Measurements from ENCODE around the gene CDK17.
"Not testable (repeated sequence)": the region's sequence is repeated elsewhere in the genome, so short reads cannot be mapped to it uniquely, and the experiment has no call there.

The CDK17 gene

DNA sequence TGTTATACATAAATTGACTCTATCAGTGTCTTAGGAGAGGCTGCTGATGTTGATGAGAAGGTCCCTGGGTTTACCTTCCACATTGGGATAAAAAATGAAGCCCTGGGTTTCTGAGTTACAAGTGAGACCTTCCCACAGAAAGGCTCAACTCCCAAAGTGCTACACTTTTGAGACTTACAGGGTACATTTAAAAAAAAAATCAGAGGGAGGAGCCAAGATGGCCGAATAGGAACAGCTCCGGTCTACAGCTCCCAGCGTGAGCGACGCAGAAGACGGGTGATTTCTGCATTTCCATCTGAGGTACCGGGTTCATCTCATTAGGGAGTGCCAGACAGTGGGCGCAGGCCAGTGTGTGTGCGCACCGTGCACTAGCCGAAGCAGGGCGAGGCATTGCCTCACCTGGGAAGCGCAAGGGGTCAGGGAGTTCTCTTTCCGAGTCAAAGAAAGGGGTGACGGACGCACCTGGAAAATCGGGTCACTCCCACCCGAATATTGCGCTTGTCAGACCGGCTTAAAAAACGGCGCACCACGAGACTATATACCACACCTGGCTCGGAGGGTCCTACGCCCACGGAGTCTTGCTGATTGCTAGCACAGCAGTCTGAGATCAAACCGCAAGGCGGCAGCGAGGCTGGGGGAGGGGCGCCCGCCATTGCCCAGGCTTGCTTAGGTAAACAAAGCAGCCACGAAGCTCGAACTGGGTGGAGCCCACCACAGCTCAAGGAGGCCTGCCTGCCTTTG, 84.3 kb downstream of the CDK17 start:
- DNase-seq (ENCODE audit: low spot score) = not testable (repeated sequence)

DNA sequence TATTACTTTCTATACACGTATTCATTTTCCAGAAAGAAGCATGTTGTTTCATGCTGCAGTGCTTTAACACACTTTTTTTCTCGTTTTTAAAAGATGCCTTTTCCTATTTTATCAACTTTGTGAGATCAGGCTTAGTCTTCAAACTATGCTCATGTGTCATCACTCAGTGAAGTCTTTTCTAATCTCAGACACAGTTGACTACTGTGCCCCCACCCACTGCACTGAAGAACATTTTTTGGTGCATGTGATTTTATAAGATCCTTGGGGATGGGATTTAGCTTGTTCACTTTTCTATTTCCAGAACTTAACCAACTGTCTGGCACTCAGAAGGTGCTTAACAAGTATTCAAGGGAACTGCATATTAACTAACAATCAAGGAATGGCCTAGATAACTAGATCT, 85.5 kb downstream of the CDK17 start:
- DNase-seq (ENCODE audit: low spot score) = no peak

DNA sequence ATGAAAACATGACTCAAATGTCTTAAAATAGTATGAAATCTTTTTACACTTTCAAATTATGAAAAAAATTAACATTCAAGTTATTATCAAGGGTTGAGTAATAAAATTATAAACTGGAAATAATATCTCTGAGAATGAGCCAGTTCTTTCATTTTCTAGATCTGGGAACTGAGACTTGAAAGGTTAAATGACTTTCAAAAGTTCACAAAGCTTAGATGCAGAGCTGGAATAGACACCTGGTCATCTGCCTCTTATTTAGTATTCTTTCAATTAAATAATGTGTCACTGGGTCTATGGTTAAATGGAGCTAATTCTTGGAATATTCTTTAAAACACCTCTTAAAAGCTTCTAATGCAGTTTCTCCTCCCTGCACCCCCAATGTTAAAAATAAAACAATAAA, 86.6 kb downstream of the CDK17 start:
- no peak for DNase-seq (ENCODE audit: low spot score)

DNA sequence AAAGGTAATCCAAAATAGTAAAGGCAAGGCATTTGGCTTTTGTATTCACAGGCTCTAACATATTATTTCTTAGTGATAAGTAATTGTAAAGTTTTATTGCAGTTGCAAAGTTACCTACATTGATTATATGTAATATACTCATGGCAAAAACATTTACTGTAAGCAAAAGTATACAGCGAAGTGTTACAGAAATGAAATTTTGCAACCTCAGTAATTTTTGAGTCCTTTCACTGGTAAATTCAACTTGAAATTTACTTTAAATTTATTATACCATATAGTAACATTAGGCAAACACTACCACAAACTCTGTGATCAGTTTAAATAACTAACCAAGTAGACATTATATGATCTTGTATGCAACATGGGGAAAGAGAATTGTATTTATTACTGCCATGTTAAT, 89.0 kb downstream of the CDK17 start:
- no peak for DNase-seq (ENCODE audit: low spot score)

DNA sequence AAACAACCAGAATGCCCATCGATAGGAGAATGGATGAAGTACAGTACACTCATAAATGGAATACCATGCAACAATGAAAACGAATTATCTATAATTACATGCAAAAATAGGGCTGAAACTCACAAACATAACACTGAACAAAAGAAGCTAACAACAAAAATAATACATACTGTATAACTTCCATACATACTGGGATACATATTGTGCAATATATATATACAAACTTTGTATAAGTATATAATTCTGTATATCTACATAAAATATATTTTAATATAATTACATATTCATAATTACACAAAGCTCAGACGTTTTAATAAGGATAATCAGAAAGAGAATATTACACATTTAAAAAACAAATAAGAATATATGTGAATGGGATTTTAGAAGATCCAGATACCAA, 90.2 kb downstream of the CDK17 start:
- no peak for DNase-seq (ENCODE audit: low spot score)

DNA sequence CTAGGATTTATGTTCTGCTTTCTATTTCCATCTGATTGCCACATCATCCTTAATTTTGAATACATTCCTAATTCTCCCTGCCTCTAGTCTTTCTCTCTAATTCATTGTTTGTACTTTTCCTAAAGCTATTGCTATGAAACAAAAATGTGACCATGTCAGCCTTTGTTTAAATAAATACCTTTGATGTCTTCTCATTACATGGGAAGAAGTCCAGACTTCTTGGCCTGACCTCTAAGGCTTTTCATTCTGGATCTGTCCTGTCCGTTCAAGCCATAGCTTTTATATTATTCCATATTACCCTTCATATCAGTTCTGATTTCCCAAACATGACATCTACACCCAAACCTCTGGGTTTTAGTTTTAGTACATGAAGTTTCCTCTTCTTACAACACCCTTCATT, 91.4 kb downstream of the CDK17 start:
- no peak for DNase-seq (ENCODE audit: low spot score)

DNA sequence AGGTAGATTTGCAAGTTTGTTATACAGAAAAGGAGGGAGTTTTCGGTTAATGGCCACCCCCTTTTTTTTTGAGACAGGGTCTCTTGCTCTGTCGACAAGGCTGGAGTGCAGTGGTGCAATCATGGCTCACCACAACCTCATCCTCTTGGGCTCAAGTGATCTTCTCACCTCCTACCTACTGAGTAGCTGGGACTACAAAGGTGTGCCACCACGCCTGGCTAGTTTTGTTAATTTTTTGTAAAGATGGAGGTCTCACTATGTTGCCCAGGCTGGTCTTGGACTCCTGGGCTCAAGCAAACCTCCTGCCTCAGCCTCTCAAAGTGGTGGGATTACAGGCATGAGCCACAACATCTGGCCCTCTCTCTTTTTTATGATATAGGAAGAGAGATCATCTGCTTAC, 94.6 kb downstream of the CDK17 start:
- no peak for DNase-seq (ENCODE audit: low spot score)

DNA sequence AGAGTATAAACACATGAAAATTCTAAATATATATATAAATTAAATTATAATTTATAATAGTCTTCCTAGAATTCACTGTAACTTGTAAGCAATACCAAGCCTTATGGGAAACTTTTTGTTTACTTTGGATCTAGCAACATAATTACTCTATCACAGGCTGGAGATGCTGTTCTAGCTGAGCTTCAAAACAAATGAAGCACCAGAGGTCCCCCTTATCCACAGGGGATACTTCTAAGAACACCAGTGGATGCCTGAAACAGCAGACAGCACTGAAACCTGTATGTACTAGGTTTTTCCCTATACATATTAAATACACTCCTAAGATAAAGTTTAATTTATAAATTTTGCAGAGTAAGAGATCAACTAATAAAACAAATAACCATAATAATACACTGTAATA, 96.6 kb downstream of the CDK17 start:
- no peak for DNase-seq (ENCODE audit: low spot score)

DNA sequence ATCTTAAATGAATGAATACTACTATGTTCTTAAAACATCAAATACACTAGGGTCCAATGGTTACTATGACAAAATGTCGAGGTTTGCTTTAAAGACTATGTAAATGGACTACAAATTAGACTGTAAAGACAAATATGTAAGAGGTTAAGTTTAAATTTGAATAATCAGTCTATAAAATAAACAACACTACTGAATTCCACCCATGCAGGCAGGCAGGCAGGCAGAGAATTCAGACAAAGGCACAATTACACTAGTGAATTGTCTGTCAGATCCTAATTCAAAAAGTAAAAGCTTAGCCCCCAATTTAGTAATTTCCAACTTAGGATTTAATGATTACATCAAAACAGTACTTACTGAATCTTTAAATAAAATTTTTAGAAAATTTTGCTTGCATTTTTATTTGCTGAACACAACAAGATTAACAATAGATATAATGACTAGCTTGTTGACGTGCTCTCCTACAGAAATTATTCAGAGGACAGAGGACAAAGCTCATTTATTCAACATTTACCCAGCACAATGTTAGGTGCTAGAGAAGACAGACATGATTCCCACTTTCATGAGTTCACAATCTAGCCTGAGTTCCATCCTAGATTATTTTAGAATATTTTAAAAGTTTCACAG, 97.4 kb downstream of the CDK17 start:
- no peak for DNase-seq (ENCODE audit: low spot score)

DNA sequence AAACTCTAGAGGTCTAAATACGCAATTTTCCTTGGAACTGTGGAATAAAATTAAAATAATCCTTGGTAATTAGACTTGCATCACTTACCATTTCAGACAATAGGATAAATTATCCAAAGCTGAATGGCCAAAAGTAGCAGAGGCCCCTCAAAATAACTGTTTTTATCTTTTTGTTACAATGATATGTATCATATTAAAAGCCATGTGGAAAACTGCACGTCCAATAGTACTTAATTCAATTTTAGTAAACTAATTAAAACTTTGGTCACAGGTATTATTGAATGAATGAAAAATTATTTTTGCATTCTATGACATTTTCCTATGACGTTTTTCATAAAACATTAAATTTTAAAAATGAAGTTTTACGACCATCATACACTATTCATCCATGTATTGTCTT, 98.5 kb downstream of the CDK17 start:
- no peak for DNase-seq (ENCODE audit: low spot score)

DNA sequence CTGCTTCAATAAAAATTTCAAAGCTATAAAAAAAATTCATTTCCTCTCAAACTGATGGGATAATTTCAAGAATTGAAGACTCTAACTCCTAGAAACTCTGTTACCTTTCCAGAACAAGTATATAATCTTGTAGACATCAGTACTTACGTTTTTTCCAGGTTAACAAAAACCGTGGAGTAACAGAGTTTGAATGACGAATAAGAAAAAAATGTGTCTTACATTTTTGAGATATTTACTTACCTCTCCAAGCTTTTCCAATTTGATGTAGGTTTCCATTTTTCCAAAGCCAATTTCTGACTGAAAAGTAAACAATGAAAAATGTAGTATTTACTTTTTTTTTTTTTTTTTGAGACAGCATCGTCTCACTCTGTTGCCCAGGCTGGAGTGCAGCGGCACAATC, 100.2 kb downstream of the CDK17 start:
- DNase-seq (ENCODE audit: low spot score) = no peak

DNA sequence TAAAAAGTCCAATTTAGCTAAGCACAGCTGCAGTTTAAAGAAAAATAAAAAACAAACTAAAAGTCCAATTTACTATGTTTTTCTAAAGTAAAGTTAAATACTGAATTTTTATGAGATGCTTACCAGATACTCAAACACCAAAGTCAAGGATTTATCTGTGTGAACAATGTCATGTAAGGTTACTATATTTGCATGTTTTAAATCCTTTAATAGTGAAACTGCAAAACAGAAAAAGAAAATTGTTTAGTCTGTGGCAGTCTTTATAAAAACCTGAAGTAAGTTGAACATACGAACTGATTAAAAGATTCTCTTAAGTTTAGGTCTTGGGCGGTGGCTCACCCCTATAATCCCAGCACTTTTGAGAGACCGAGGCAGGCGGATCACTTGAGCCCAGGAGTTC, 102.7 kb downstream of the CDK17 start:
- no peak for DNase-seq (ENCODE audit: low spot score)

DNA sequence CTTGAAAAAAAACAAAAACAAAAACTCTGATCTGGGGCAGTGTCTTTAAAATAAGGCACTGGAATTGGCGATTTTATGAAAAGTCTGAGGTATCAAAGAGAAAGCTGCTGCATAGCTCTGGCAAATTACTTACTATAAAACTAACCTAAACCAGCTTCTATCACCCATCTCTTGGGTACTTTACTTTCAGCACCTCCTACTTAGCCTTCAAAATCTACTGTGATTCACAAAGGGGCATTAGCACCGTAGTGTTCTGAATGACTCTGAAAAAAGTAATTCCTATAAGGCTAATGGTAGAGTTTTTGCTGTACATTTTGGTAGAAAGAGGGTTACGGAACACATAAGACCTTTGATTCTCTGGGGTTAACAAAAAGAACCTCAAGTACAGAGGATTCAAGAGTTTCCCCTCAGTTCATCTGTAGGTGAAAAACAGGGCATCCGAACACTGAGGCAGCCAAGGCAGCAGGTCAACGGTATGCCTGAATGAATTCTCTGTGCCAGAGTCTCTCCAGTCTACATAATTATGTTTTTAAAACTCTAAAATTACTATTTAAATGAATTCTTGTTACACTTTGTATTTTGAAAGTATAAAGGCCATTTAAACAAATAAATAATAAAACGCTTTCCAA, 104.6 kb downstream of the CDK17 start:
- DNase-seq (ENCODE audit: low spot score) = no peak

DNA sequence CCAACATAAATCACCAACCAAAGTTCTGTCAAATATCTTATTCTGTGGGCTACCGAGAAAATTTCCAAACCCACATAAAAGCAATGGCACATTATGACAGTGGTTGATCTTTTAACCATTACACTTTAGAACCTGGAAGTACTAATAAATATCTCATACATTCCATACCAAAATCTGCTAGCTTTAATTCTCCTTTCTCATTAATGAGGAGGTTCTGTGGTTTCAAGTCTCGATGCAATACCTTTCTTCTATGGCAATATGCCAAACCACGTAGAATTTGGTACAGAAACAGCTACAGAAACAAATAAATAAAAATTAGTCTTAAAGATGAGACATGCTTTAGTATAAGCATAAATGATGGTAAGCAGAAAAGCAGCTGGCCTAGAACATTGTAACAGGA, 105.4 kb downstream of the CDK17 start:
- no peak for DNase-seq (ENCODE audit: low spot score)

DNA sequence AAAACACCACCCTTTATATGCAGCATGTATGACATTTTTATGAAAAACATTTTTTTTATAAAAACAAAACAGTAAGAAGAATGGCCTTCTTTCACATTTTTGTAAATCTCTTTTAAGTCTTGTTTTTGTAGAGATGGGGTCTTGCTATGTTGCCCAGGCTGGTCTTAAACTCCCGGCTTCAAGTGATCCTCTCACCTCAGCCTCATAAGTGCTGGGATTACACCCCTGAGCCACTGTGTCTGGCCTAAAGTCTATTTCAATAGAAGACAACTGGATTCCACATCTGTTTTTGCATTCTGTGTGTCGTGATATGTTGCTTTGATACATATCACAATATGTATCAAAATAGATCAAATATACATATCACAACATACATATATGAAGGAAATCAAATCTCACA, 107.1 kb downstream of the CDK17 start:
- DNase-seq (ENCODE audit: low spot score) = no peak

DNA sequence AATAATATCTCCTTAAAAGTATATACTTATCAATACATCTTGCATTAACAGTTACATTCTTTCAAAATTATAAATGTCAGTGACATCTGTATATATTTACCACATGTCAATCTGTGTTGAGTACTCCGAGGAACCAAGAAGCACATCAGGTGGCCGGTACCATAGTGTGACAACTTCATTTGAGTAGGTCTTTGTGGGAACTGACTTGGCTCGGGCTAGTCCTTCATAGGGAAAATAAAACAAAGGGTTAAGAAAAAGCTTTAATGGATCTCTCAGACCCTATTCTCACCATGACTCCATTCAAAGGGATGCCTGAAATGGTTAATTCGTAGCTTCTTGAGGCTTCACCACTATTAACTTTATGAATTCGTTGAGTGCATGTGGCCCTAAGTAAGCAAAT, 111.2 kb downstream of the CDK17 start:
- no peak for DNase-seq (ENCODE audit: low spot score)

DNA sequence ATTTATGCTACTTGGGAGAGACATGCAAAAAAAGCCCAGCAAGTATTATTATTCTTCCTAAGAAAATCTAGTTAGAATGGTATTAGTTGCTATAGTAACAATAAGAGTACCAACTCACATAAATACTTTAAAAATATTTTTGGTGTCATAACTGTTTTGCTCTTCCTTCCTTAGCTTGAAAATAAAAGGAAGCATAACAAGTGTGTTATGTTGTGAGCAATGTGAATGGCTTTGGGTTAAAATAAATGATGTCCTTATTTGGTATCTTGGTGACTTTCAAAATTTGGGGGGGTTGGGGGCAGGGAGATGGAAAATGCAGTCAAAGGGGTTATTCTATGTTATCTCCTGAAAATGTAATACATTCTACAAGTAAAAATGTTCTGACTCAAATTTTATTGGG, 115.1 kb downstream of the CDK17 start:
- DNase-seq (ENCODE audit: low spot score) = no peak

DNA sequence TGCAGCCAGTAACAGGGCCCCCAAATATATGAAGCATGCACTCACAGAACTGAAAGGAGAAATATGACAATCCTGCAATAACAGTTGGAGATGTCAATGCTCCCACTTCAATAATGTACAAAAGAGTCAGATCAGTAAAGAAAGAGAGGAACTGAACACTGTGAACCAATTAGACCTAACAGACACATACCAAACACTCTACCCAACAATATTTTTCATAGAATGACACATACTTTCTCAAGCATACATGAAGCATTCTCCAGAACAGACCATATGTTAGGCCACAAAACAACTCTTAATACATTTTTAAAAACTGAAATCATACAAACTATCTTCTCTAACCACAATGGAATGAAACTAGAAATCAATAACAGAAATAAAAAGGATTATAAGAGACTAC, 125.9 kb downstream of the CDK17 start:
- no peak for DNase-seq (ENCODE audit: low spot score)

DNA sequence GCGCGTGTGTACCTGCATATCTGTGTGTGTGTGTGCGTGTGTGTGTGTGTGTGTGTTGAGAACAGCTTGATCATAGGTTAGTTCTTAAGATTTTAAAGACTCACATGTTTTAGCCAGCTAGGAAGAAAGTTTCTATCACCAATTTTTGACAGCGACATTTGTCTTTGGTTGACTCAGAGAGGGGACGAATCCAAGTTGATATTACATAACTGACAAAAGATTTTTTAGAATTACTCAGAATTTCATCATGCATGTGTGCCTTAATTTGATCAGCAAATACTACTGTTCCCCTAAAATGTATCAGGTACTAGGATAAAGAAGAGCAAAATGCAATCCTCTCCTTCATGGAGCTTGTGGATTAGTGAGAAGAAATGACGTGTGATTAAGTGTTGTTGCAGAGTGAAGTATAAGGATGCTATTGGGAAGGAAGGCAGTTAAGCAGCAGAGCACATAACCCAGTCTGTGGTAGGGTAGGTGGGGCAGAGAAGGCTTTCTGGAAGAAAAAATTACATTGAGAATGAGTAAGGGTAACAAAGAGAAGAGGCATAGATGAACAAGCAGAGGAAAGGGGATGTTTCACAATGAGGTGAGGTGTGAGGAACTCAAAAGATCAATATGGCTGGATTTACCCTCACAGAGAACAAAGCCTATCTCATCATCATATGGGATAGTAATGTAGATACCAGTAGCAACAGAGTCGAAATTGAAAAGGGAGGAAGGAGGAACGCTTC, 128.6 kb downstream of the CDK17 start:
- DNase-seq (ENCODE audit: low spot score) = peak; percentile 20

DNA sequence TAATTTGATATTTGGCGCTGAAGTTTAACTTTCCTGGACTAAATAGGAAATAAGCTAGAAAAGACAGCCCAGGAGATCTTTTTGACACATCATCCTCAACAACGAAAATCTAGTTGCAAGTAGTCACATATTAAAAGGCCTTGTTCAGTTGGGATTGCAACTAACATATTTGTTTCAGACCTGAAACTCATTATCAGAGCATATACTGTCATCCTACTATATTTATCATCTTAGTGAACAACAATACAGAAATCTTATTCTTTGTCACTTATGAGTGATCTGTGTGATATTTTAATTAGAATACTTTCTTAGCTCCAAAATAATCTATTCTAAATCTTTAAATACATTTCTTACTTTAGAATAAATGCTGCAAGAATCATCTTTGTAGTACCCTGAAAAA, 134.0 kb downstream of the CDK17 start:
- no peak for DNase-seq (ENCODE audit: low spot score)

DNA sequence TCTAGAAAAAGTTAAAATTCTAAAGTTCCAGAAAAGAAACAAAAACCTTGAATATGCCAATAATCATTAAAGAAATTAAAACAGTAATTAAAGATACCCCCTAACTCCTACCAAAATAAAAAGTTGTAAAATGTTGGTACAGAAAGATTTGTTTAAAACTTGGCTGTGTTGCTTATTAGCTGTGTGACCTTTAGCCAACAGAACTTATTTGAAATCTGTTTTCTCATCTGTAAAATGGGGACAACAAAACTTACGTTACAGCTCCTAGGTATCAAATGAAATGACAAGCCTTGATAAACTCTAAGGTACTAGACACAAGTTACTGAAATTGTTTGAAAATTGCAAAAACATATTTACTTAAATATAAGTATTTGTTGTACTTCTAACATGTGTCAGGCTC, 134.4 kb downstream of the CDK17 start:
- DNase-seq (ENCODE audit: low spot score) = no peak

DNA sequence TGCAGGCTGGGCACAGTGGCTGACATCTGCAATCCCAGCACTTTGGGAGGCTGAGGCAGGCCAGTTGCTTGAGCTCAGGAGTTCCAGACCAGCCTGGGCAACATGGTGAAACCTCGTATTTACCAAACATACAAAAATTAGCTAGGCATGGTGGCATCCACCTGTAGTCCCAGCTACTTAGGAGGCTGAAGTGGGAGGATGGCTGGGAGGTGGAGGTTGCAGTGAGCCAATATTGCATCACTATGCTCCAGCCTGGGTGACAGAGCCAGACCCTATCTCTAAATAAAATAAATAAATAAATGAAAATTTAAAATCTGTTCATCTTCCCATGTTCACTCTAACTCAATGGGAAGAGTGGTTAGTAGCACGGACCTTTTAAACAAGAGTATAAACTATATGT, 134.8 kb downstream of the CDK17 start:
- no peak for DNase-seq (ENCODE audit: low spot score)

DNA sequence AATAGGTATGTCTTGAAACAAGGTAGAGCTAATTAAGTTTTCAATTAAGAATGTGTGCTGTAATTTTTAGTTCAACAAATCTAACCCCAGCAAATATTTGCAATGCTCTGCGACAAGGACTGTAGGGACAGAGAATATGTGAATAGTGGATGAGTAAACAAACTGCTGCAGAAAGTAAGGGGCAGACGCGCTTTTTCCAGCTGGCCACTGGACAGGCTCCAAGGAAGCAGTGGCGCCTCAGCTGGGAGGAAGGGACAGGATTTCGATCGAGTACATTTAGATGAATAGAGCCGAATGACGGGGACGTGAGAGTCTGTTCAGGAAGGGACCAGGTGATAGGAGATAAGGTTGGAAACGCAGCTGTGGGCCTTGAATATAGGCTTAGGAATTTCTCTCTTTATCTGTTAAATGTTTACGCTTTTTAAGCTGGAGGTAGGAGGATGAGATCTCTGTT, 136.8 kb downstream of the CDK17 start:
- no peak for DNase-seq (ENCODE audit: low spot score)
